Measurements from ENCODE around the gene USP12. TPM values are rescaled to one million over a fixed set of nuclear protein-coding genes. Genes with fewer than 3 reads are reported as not detected.

USP12 gene
- total RNA-seq, 4 donors from 2014 or later: 25.9 to 57.2 (median 47.8) TPM

DNA sequence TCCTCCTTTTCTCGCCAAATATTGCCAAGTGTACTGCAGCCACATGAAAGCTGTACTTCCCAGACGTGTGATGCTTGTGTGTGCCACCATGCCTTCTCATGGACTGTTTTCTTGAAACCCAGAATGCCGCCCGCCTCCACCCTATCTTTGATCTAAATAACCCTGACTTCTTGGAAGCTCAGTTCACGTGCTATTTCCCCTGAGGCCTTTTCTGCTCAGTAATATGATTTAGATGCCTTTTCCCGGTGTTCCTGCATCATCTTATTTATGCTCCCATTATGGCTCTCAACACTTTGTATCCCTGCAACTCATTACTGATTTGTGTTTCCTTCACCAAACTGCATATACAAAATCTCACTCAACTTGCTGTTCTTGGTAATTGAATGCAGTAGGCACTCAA, 116.1 kb downstream of the USP12 start:
- intact Hi-C loops (cut with DNase I; ENCODE audit: low total_unique reads): no loop called here

DNA sequence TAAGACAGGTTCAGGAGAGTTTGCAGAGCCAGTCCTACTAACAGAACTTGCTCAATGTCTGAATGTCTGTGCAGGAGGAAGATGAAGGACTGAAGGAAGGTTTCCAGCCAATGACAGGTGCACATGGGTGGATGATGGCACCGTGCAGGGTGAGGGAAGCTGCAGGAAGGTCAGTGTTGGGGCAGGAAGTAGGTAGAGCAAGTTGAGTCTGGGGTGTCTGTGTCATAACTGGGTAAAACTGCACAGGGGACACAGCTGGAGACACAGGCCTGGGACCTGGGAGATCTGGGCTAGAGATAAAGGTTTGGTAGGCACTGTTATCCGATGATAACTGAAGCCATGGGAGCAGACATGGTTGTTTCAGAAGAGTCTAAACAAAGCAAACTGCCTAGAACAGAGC, 116.9 kb downstream of the USP12 start:
- no peak overlapping the region for H3K4me3 ChIP-seq
- no peaks in the 10 kb centered on the region for H3K36me3 ChIP-seq
- in situ Hi-C loops (cut with MboI; ENCODE audit: low pct_ligation_motif_present in 1 of 4, low pct_unique_long_range_greater_than_20kb in 1 of 4, low sequenced_read_pairs in 3 of 4): no loop called here
- intact Hi-C loops (cut with DNase I; ENCODE audit: low total_unique reads): no loop called here
- no peaks in the 10 kb centered on the region for H3K27me3 ChIP-seq
- 69% methylated on average over 2 of the region's 2 CpGs; no CpG with 5 or more reads in 1 of the 2 donors for WGBS, 2 donors (ENCODE audit: low coverage in 1 of 2)
- no peaks in the 10 kb centered on the region for H3K4me1 ChIP-seq
- H3K27ac ChIP-seq: no peak overlapping the region
- DNase-seq: no peak
- TF ChIP-seq POLR2AphosphoS5 (IDR thresholded peaks at IDR 0.05): no peak
- no peak for TF ChIP-seq EP300 (IDR thresholded peaks at IDR 0.05; ENCODE audit: low read depth)
- no peak for TF ChIP-seq POLR2A (IDR thresholded peaks at IDR 0.05)
- TF ChIP-seq, protein P1, sequence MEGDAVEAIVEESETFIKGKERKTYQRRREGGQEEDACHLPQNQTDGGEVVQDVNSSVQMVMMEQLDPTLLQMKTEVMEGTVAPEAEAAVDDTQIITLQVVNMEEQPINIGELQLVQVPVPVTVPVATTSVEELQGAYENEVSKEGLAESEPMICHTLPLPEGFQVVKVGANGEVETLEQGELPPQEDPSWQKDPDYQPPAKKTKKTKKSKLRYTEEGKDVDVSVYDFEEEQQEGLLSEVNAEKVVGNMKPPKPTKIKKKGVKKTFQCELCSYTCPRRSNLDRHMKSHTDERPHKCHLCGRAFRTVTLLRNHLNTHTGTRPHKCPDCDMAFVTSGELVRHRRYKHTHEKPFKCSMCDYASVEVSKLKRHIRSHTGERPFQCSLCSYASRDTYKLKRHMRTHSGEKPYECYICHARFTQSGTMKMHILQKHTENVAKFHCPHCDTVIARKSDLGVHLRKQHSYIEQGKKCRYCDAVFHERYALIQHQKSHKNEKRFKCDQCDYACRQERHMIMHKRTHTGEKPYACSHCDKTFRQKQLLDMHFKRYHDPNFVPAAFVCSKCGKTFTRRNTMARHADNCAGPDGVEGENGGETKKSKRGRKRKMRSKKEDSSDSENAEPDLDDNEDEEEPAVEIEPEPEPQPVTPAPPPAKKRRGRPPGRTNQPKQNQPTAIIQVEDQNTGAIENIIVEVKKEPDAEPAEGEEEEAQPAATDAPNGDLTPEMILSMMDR (IDR thresholded peaks at IDR 0.05): no peak
- H3K9me3 ChIP-seq: no peaks in the 10 kb centered on the region

More for the DNA sequence above, 116.1 kb downstream of the USP12 start:
- TF ChIP-seq POLR2A (IDR thresholded peaks at IDR 0.05): no peak
- TF ChIP-seq, protein P1 (IDR thresholded peaks at IDR 0.05): no peak
- TF ChIP-seq POLR2AphosphoS5 (IDR thresholded peaks at IDR 0.05): no peak
- no peak for TF ChIP-seq EP300 (IDR thresholded peaks at IDR 0.05; ENCODE audit: low read depth)
- Histone ChIP-seq H3K36me3 (no peaks in the 10 kb centered on the region), H3K4me1 (no peaks in the 10 kb centered on the region), H3K4me3 (no peak overlapping the region), H3K27me3 (no peaks in the 10 kb centered on the region), H3K27ac (no peak overlapping the region), H3K9me3 (no peaks in the 10 kb centered on the region)
- no peak for DNase-seq
- in situ Hi-C loops (cut with MboI; ENCODE audit: low pct_ligation_motif_present in 1 of 4, low pct_unique_long_range_greater_than_20kb in 1 of 4, low sequenced_read_pairs in 3 of 4): no loop called here
- 71 to 72% methylated on average over 6 of the region's 6 CpGs for WGBS, 2 donors (ENCODE audit: low coverage in 1 of 2)

DNA sequence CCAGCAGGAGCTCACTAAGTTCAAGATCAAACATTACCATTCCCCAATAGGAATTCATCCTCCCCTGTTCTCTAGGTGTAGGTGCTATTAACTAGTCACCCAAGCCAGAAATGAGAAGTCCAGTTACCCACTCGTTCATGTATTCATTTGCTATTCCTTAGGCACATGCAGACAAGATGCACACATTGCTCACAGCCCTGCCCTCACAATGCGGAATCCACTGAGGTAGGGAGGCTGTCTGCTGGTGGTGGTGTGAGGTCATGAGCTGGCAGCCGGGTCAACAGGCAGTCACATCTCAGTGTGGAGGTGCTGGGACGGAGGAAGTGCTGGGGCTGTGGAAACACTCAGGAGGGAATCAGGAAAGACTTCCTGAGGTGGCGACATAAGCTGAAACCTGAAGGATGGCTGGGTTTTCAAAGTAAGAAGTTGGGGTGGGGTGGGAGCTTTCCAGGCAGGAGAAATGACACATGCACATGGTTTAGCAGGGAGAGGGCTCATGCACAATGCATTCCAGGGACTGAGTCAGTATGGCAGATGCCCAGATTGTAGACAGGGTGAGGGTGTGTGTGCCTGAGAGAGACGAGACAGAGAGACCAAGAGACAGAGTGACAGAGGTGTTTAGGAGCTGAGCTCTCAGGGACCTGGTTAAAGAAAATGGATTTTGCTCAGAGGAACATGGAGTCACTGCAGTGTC, 117.6 kb downstream of the USP12 start:
- DNase-seq: no peak
- Histone ChIP-seq H3K4me1 (no peaks in the 10 kb centered on the region), H3K27me3 (no peaks in the 10 kb centered on the region), H3K9me3 (no peaks in the 10 kb centered on the region), H3K4me3 (no peak overlapping the region), H3K27ac (no peak overlapping the region), H3K36me3 (no peaks in the 10 kb centered on the region)
- in situ Hi-C loops (cut with MboI; ENCODE audit: low pct_ligation_motif_present in 1 of 4, low pct_unique_long_range_greater_than_20kb in 1 of 4, low sequenced_read_pairs in 3 of 4): no loop called here
- WGBS, 2 donors (ENCODE audit: low coverage in 1 of 2): 78 to 80% methylated on average over 4 to 6 of the region's 6 CpGs
- intact Hi-C loops (cut with DNase I; ENCODE audit: low total_unique reads): no loop called here
- TF ChIP-seq EP300 (IDR thresholded peaks at IDR 0.05; ENCODE audit: low read depth) (no peak), POLR2A (IDR thresholded peaks at IDR 0.05) (no peak), POLR2AphosphoS5 (IDR thresholded peaks at IDR 0.05) (no peak)
- TF ChIP-seq, protein P1 (IDR thresholded peaks at IDR 0.05): no peak

DNA sequence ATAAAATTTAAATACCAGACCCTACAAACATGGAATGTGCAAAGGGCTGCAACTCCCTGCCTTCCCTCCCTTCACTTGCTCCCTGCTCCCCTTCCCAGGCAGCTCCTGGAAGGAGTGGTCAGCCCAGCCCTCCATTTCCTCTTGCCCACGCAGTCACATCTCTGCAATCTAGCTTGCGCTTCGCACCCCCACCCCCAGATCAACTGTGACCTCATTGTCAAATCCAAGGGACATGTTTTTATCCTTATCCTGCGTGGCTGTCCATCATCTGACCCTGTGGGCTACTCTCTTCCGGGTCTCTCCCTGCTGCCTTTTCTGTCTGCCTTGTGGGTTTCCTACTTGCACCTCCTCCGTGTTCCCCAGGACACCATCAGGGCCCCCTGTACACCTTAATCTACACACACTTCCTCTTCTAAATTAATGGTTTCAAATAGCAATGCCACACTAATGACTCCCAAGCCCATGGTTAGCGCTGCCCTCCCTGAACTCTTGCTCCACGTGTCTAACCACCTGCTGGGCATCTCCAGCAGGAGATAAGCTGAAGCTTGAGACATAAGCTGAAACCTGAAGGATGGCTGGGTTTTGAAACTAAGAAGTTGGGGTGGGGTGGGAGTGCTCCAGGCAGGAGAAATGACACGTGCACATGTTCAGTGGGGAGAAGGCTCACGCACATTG, 118.3 kb downstream of the USP12 start:
- no peaks in the 10 kb centered on the region for H3K27me3 ChIP-seq
- no peak overlapping the region for H3K27ac ChIP-seq
- in situ Hi-C loops (cut with MboI; ENCODE audit: low pct_ligation_motif_present in 1 of 4, low pct_unique_long_range_greater_than_20kb in 1 of 4, low sequenced_read_pairs in 3 of 4): no loop called here
- no peak for DNase-seq
- H3K36me3 ChIP-seq: no peaks in the 10 kb centered on the region
- H3K4me3 ChIP-seq: no peak overlapping the region
- no peaks in the 10 kb centered on the region for H3K4me1 ChIP-seq
- no peaks in the 10 kb centered on the region for H3K9me3 ChIP-seq
- WGBS, 2 donors (ENCODE audit: low coverage in 1 of 2): 71 to 78% methylated on average over 8 to 10 of the region's 10 CpGs
- TF ChIP-seq, protein P1 (IDR thresholded peaks at IDR 0.05): no peak
- no peak for TF ChIP-seq POLR2A (IDR thresholded peaks at IDR 0.05)
- no peak for TF ChIP-seq EP300 (IDR thresholded peaks at IDR 0.05; ENCODE audit: low read depth)
- no peak for TF ChIP-seq POLR2AphosphoS5 (IDR thresholded peaks at IDR 0.05)
- intact Hi-C loops (cut with DNase I; ENCODE audit: low total_unique reads): no loop called here
